GM18508 (cell line): ENCODE measurements around the gene DSCAM.
"Not testable (repeated sequence)": the region's sequence is repeated elsewhere in the genome, so short reads cannot be mapped to it uniquely, and the experiment has no call there.

ENCODE experiments used
- ATAC-seq: cut with Tn5 transposase; IDR thresholded peaks from one replicate; pipeline ENCODE4 v1.9.1; 2021; ENCODE audit warnings: moderate number of reproducible peaks; ENCODE audit not compliant: insufficient read depth, unreplicated experiment

The DSCAM gene

DNA sequence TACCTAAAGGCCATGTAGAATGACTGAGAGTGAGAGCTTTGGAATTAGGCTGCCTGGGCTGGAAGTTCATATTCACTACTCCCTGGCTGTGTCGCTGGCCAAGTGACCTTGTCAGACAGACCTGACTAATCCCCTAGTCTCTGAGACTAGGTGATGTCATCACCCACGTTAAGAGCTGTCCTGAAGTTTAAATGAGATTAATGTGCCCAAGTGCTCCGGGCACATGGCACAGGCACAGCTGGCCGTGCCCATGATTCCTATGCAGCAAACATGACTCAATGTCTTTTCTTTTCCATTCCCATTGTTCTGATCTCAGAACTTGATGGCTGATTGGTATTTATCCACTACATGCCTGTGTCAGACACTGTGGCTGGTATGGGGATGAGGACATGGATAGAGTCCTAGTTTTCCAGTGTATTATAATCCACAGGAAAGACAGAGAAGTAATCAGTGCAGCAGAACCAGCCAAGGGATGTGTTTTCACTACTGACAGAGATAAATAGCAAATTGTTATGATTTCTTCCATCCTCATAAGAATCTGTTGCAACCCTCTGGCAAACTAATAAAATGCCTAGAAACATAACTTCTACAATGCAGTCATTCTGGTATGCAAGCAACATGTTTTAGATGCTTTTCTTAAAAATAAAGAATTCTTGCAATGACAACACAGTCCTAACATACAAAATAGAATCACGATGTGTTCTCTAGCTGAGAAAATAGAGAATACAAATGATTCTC, 798.8 kb downstream of the DSCAM start:
- ATAC-seq, result no peak

DNA sequence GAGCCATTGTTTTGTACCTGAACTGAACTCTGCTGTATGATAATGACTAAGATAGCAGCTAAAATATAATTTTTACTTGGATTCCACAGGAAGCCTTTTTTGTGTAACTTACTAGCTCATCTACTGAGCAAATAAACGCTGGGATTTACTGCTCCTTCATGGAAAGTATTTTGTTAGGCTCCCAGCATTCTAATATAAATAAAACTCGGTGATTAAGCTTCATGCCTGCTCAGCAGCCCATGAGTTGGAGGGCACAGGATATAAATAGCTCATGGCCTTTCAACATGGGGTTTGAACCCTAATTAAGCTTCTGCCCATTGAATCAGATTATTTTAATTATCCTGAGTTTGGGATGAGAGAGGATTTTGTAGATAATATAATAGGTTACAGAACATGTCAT, 799.7 kb downstream of the DSCAM start:
- no peak for ATAC-seq

GRCh38 chr21:40043866-40044265, 803.1 kb downstream of the DSCAM start:
- no peak for ATAC-seq

- no peak for ATAC-seq
Observed at GRCh38 chr21:40043423-40043822, 803.5 kb downstream of the DSCAM start.

- no peak for ATAC-seq
Observed at GRCh38 chr21:40041446-40041845, 805.5 kb downstream of the DSCAM start.

DNA sequence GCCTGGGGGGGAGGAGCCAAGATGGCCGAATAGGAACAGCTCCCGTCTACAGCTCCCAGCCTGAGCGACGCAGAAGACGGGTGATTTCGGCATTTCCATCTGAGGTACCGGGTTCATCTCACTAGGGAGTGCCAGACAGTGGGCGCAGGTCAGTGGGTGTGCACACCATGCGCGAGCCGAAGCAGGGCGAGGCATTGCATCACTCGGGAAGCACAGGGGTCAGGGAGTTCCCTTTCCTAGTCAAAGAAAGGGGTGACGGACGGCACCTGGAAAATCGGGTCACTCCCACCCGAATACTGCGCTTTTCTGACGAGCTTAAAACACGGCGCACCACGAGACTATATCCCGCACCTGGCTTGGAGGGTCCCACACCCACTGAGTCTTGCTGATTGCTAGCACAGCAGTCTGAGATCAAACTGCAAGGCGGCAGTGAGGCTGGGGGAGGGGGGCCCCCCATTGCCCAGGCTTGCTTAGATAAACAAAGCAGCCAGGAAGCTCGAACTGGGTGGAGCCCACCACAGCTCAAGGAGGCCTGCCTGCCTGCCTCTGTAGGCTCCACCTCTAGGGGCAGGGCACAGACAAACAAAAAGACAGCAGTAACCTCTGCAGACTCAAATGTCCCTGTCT, 813.7 kb downstream of the DSCAM start:
- not testable (repeated sequence) for ATAC-seq

DNA sequence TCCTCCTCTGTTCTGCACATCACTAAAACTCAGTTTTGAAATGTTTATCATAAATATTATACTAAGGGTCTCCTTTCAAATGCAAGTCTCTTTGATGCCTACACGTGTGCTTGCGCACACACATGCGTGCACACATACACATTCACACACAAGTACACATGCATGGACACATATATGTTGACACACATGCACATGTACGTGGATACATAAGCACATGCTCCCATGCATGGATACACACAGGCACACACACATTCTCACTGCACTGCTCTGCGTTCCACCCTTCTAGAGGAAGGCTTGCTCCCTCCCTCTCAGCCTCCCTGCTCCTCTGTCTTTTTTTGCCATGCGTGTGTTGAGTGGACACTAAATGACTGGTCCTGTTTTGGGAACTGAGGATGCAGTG, 817.1 kb downstream of the DSCAM start:
- ATAC-seq, result no peak

- not testable (repeated sequence) for ATAC-seq
Observed at GRCh38 chr21:40028393-40028792, 818.6 kb downstream of the DSCAM start.

DNA sequence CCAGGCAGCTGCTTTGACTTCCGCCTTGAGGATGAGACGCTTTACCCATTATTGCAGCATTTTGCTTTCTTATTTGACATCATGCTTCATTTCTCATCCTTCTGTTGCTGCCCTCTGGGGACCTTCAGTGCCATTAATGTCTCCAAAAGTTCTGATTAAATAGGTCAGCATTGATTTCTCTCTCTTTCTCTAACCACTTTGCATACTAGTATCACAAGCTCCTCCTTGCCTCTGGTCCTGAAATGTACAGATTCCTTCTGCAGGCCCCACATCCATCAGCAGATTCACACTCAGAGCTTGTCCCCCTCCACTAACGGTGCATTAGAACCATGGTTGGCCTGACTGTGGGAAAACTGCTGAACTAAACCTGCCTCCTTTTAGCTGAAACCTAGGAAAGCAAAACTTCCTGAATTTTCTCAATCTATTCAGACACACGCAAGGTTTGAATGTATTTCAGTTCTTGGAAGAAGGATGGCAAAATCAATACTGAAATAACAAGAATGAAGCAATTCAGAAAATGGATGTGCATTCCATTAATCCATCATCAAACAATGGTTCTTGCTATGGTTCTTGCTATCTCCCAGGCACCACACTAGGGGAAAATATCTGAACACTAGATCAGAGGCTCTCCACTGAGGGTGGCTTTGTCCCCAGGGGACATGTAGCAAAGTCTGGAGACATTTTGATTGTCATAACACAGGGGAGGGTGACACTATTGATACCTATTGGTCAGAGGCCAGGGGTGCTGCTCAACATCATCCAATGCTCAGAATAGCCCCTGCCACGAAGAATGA, 825.2 kb downstream of the DSCAM start:
- ATAC-seq, result no peak

GRCh38 chr21:40020651-40021050, 826.3 kb downstream of the DSCAM start:
- no peak for ATAC-seq

GRCh38 chr21:40018871-40019475, 828.0 kb downstream of the DSCAM start:
- no peak for ATAC-seq

- no peak for ATAC-seq
Observed at GRCh38 chr21:40016667-40017066, 830.3 kb downstream of the DSCAM start.

GRCh38 chr21:40016234-40016633, 830.7 kb downstream of the DSCAM start:
- no peak for ATAC-seq

GRCh38 chr21:40015818-40016217, 831.1 kb downstream of the DSCAM start:
- ATAC-seq, result no peak

GRCh38 chr21:40014394-40014793, 832.6 kb downstream of the DSCAM start:
- ATAC-seq, result no peak

- ATAC-seq, result no peak
Observed at GRCh38 chr21:40013001-40013735, 833.8 kb downstream of the DSCAM start.

GRCh38 chr21:40011371-40011770, 835.6 kb downstream of the DSCAM start:
- ATAC-seq, result no peak

DNA sequence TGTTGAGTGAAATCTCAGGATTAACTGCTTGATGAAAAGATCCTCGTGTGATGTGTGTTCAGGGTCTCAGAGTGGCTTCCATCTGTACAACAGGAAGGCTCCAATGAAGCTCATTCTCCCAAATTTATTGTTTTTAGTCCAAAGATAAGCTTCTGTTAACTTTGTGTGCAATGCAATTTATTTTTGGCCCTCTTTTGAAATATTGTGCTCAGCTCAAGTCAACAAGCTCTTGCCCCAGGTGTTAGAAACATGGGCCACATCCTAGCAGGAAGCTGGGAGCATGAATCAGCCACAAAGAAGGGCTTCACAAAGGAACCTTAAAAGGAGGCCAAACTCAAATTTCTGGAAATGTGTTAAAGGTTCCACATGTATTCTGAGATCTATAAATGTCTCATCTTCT, 844.0 kb downstream of the DSCAM start:
- ATAC-seq, result no peak

DNA sequence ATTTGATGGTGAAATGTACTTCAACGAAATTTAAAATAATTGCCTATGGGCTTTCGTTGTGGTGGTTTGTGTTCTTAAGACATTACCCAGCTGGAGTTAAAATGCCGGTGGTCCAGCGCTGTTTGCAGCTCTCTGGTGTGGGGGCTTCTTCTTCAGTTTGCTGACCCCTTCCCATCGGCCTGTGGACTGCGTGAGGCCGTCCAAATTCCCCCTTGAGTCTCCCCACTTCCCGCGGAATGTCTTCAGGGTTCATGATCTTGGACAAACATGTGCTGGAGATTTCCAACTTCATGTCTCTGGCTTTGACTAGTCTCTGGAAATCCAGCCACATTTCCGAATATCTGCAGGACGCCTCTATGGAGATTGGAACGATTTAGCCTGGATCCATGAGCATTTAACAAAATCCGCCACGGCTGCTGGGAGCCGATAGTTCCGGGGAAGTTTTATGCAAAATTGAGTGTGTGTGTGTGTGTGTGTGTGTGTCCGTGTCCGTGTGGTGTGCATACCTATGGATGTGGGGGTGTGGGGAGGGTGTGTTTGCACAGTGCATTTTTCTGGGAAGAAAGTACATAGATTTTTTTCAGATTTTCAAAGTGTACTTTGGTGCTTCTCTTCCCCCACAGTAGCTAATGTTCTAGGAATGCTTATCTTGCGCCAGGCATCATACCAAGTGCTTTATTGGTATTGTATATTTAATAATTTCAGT, 862.5 kb downstream of the DSCAM start:
- no peak for ATAC-seq
